ENCODE measurements around the gene PIGU. TPM values are rescaled to one million over a fixed set of nuclear protein-coding genes. Genes with fewer than 3 reads are reported as not detected.

The PIGU gene
- total and polyA plus RNA-seq, 2 donors (not counting 3 experiments of a cell fraction or from before 2014, with no cell fraction given): 20.3 to 81.8 TPM

DNA sequence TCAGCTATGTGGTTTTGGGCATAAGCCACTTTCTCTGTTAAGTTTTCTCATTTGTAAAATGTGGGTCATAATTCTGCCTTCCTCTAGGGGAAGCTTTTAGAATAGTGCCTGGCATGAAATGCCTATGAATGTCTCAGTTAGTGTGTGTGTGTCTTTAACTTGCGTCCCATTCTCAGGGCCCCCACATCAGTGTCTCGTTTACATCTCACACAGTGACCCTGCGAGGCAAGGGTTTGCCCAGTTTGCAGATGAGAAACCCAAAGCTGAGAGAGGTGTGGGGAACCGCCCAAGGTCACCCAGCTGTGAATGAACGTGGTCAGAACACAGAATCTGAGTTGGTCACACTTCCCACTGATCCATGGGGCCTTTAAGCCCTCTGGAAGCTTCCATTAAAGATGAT is 146.6 kb downstream of the PIGU start:
- Histone ChIP-seq H3K9me3 (replicated peaks; ENCODE audit: control insufficient read depth, insufficient read depth, low read length) (no peaks in the 10 kb centered on the region), H4K20me1 (replicated peaks; ENCODE audit: control insufficient read depth, extremely low read depth, insufficient read depth, low read length) (no peaks in the 10 kb centered on the region), H3K4me1 (ENCODE audit: control insufficient read depth, extremely low read depth, insufficient read depth, low read length) (peaks cover 16% of the 10 kb centered on the region), H2AFZ (ENCODE audit: low read depth, low read length) (no peak overlapping the region), H3K9ac (replicated peaks; ENCODE audit: extremely low read depth, insufficient read depth, low read length) (no peak overlapping the region), H3K79me2 (ENCODE audit: control insufficient read depth, insufficient read depth, low read length) (peaks cover 6% of the 10 kb centered on the region), H3K27me3 (ENCODE audit: control insufficient read depth in 2 of 2, insufficient read depth in 2 of 2, low read length in 2 of 2) (no peaks in the 10 kb centered on the region), H3K4me3 (replicated peaks in 1 of 3; ENCODE audit: insufficient read depth in 1 of 3, low read depth in 1 of 3, low read length in 3 of 3) (no peak overlapping the region), H3K9me1 (replicated peaks; ENCODE audit: control insufficient read depth, extremely low read depth, insufficient read depth, low read length) (no peaks in the 10 kb centered on the region), H3K36me3 (ENCODE audit: control insufficient read depth in 2 of 2, extremely low read depth in 1 of 2, insufficient read depth in 2 of 2, low read length in 2 of 2) (peaks cover 7 to 51% of the 10 kb centered on the region in 2 experiments), H3K4me2 (ENCODE audit: insufficient read depth, low read length) (no peak overlapping the region), H3K27ac (ENCODE audit: insufficient read depth, low read depth, low read length) (no peak overlapping the region)
- ChIA-PET CTCF (interaction anchor here (1.2 to 1.6 kb wide), 3 partner anchors 8 to 218 kb away, joined by 3 to 12 read pairs (median 4); no protein-coding TSS in a partner anchor), POLR2A (no interaction called here)
- no TSS peak for BruUV-seq (replicated peaks)
- dilution Hi-C loops (cut with MboI; ENCODE audit: extremely low pct_ligation_motif_present, low sequenced_read_pairs) (no loop called here), intact Hi-C loops (cut with micrococcal nuclease) (no loop called here)
- no peak for DNase-seq (ENCODE audit: low read depth, low spot score)
- no peak for TF ChIP-seq POLR2A (IDR thresholded peaks at IDR 0.05; ENCODE audit: low read depth, low read length)
- TF ChIP-seq, protein P1, sequence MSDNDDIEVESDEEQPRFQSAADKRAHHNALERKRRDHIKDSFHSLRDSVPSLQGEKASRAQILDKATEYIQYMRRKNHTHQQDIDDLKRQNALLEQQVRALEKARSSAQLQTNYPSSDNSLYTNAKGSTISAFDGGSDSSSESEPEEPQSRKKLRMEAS (IDR thresholded peaks at IDR 0.05; ENCODE audit: insufficient read depth, insufficient read length): no peak
- no peak for TF ChIP-seq POLR2AphosphoS5 (IDR thresholded peaks at IDR 0.05; ENCODE audit: insufficient read depth, low read depth, low read length)
- TF ChIP-seq EZH2 (IDR thresholded peaks at IDR 0.05; ENCODE audit: borderline replicate concordance, low read depth, low read length, severe bottlenecking): no peak
- TF ChIP-seq, protein P2, sequence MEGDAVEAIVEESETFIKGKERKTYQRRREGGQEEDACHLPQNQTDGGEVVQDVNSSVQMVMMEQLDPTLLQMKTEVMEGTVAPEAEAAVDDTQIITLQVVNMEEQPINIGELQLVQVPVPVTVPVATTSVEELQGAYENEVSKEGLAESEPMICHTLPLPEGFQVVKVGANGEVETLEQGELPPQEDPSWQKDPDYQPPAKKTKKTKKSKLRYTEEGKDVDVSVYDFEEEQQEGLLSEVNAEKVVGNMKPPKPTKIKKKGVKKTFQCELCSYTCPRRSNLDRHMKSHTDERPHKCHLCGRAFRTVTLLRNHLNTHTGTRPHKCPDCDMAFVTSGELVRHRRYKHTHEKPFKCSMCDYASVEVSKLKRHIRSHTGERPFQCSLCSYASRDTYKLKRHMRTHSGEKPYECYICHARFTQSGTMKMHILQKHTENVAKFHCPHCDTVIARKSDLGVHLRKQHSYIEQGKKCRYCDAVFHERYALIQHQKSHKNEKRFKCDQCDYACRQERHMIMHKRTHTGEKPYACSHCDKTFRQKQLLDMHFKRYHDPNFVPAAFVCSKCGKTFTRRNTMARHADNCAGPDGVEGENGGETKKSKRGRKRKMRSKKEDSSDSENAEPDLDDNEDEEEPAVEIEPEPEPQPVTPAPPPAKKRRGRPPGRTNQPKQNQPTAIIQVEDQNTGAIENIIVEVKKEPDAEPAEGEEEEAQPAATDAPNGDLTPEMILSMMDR (IDR thresholded peaks at IDR 0.05; ENCODE audit: extremely low read depth in 1 of 2, insufficient read depth in 1 of 2, low read depth in 1 of 2, low read length in 2 of 2): no peak
- no peak for TF ChIP-seq GATA2 (IDR thresholded peaks at IDR 0.05; ENCODE audit: insufficient read depth, insufficient read length, low read depth, low read length)
- no peak for TF ChIP-seq MYC (IDR thresholded peaks at IDR 0.05; ENCODE audit: low read depth, low read length)
- TF ChIP-seq JUN (IDR thresholded peaks at IDR 0.05; ENCODE audit: borderline replicate concordance, insufficient read depth, insufficient read length, low read depth): no peak
- TF ChIP-seq FOS (IDR thresholded peaks at IDR 0.05; ENCODE audit: borderline replicate concordance, insufficient read depth, low read length): no peak
- no peak for FAIRE-seq

Data from endothelial cell of umbilical vein (primary cell).